H1 (cell line): Measurements from ENCODE around the gene VEPH1. TPM values are rescaled to one million over a fixed set of nuclear protein-coding genes. Genes with fewer than 3 reads are reported as not detected.

ENCODE experiments used
- CTCF ChIA-PET: fragments of 300-600 bp; sonication (Branson Sonifier 250); formaldehyde crosslinking; loops from one replicate; lab custom pipeline; 2021; ENCODE audit not compliant: partially characterized antibody; lab: Charles Lee
- POLR2A ChIA-PET: fragments of 300-600 bp; sonication (Branson Sonifier 250); formaldehyde crosslinking; loops from one replicate; lab custom pipeline; 2021; ENCODE audit warnings: inconsistent platforms; ENCODE audit not compliant: partially characterized antibody; lab: Charles Lee
- DNase-seq, 2 experiments: peaks; one replicate each; pipeline versions ENCODE4 v3.0.0 to v3.0.0-alpha.2; 2010 to 2022; ENCODE audit warnings: low spot score in 2 of 2, low read depth in 1 of 2, mixed read lengths in 1 of 2
- FAIRE-seq: peaks from 2 replicates; lab custom pipeline; 2011; peaks lifted over from hg19 to GRCh38; lab: Jason Lieb, UNC
- H2AFZ ChIP-seq: 2 replicates; pipeline ENCODE4 v1.8.1; 2012; ENCODE audit warnings: low read length, inconsistent platforms
- H2AK5ac ChIP-seq: 2 replicates; pipeline ENCODE4 v1.6.1; 2013; ENCODE audit warnings: low read depth, low read length
- H2BK120ac ChIP-seq: replicated peaks from 2 replicates; pipeline ENCODE3; 2013; ENCODE audit warnings: low read depth, low read length, inconsistent platforms
- H2BK12ac ChIP-seq: 2 replicates; pipeline ENCODE4 v1.6.1; 2013; ENCODE audit warnings: low read depth, low read length
- H2BK15ac ChIP-seq: 2 replicates; pipeline ENCODE4 v1.6.1; 2013; ENCODE audit warnings: low read length
- H2BK20ac ChIP-seq: 2 replicates; pipeline ENCODE4 v1.6.1; 2013; ENCODE audit warnings: low read length
- H2BK5ac ChIP-seq: 2 replicates; pipeline ENCODE4 v1.6.1; 2013; ENCODE audit warnings: low read depth, low read length
- H3K14ac ChIP-seq: 2 replicates; pipeline ENCODE4 v1.6.1; 2013; ENCODE audit warnings: inconsistent platforms; ENCODE audit not compliant: insufficient read length
- H3K18ac ChIP-seq: 2 replicates; pipeline ENCODE4 v1.6.1; 2013; ENCODE audit warnings: low read length; ENCODE audit errors: extremely low read depth
- H3K23ac ChIP-seq: 2 replicates; pipeline ENCODE4 v1.6.1; 2013; ENCODE audit warnings: inconsistent platforms; ENCODE audit not compliant: insufficient read length
- H3K23me2 ChIP-seq: 2 replicates; pipeline ENCODE4 v1.6.1; 2013; ENCODE audit warnings: low read depth, low read length
- H3K27ac ChIP-seq: 2 replicates; pipeline ENCODE4 v1.6.1; 2011; ENCODE audit warnings: low read depth, low read length, inconsistent platforms
- H3K27me3 ChIP-seq, 4 experiments: replicated peaks in 1 of 4; 1 replicate in 1 of 4; 2 replicates in 3 of 4; pipeline versions ENCODE4 v1.6.1 to v1.8.1; 2011 to 2013; ENCODE audit warnings: low read length in 3 of 4, mild to moderate bottlenecking in 3 of 4, inconsistent platforms in 2 of 4, mixed read lengths in 2 of 4, moderate library complexity in 1 of 4; ENCODE audit not compliant: control insufficient read depth in 3 of 4, insufficient read depth in 3 of 4; ENCODE audit errors: extremely low read depth in 1 of 4
- H3K36me3 ChIP-seq, 4 experiments: 2 replicates each; pipeline versions ENCODE4 v1.6.1 to v1.8.1; 2011 to 2013; ENCODE audit warnings: mild to moderate bottlenecking in 4 of 4, low read length in 3 of 4, moderate library complexity in 2 of 4, control low read depth in 1 of 4, inconsistent platforms in 1 of 4; ENCODE audit not compliant: insufficient read depth in 4 of 4, control insufficient read depth in 2 of 4
- H3K4ac ChIP-seq: replicated peaks from 2 replicates; pipeline ENCODE3; 2013; ENCODE audit warnings: low read length, low read depth, mixed read lengths, inconsistent platforms; ENCODE audit not compliant: insufficient read length
- H3K4me1 ChIP-seq, 4 experiments: replicated peaks in 1 of 4; 1 replicate in 1 of 4; 2 replicates in 3 of 4; pipeline versions ENCODE4 v1.6.1 to v1.8.1; 2011 to 2013; ENCODE audit warnings: low read length in 3 of 4, inconsistent platforms in 2 of 4, mixed read lengths in 1 of 4; ENCODE audit not compliant: insufficient read depth in 4 of 4, control insufficient read depth in 3 of 4
- H3K4me2 ChIP-seq, 2 experiments: 2 replicates each; pipeline versions ENCODE4 v1.6.1 to v1.8.1; 2011 to 2013; ENCODE audit warnings: low read depth in 2 of 2, low read length in 2 of 2, control low read depth in 1 of 2, inconsistent platforms in 1 of 2, mild to moderate bottlenecking in 1 of 2; ENCODE audit not compliant: insufficient read depth in 1 of 2
- H3K4me3 ChIP-seq, 4 experiments: fragments of 200-600, 300-600 bp in 1 of 4; sonication (generic), shearing (Covaris generic), sonication (Bioruptor Twin) in 1 of 4; 2 replicates each; pipeline versions ENCODE4 v1.5.1 to v1.8.1; 2011 to 2016; ENCODE audit warnings: low read length in 4 of 4, low read depth in 3 of 4, control low read depth in 2 of 4, inconsistent platforms in 2 of 4, mild to moderate bottlenecking in 2 of 4, mixed read lengths in 1 of 4, moderate library complexity in 1 of 4; ENCODE audit not compliant: insufficient read depth in 2 of 4; ENCODE audit errors: extremely low read depth in 1 of 4
- H3K56ac ChIP-seq: replicated peaks from 2 replicates; pipeline ENCODE3; 2013; ENCODE audit warnings: low read depth, mild to moderate bottlenecking, mixed read lengths, low read length, inconsistent platforms; ENCODE audit not compliant: insufficient read length
- H3K79me1 ChIP-seq: 2 replicates; pipeline ENCODE4 v1.6.1; 2013; ENCODE audit warnings: low read depth, low read length, control low read depth
- H3K79me2 ChIP-seq, 2 experiments: 2 replicates each; pipeline versions ENCODE4 v1.6.1 to v1.8.1; 2012 to 2013; ENCODE audit warnings: low read length in 2 of 2, mild to moderate bottlenecking in 2 of 2, inconsistent platforms in 1 of 2; ENCODE audit not compliant: insufficient read depth in 2 of 2, control insufficient read depth in 1 of 2
- H3K9ac ChIP-seq, 4 experiments: replicated peaks in 1 of 4; 1 replicate in 1 of 4; 2 replicates in 3 of 4; pipeline versions ENCODE4 v1.6.1 to v1.8.1; 2011 to 2013; ENCODE audit warnings: low read depth in 3 of 4, low read length in 3 of 4, control low read depth in 2 of 4, mild to moderate bottlenecking in 2 of 4, moderate library complexity in 2 of 4, inconsistent platforms in 1 of 4; ENCODE audit errors: extremely low read depth in 1 of 4
- H3K9me3 ChIP-seq, 2 experiments: 2 replicates each; pipeline versions ENCODE4 v1.6.1 to v1.8.1; 2012 to 2013; ENCODE audit warnings: mild to moderate bottlenecking in 2 of 2, moderate library complexity in 2 of 2, control low read depth in 1 of 2, inconsistent platforms in 1 of 2, low read depth in 1 of 2, low read length in 1 of 2, mixed read lengths in 1 of 2; ENCODE audit not compliant: insufficient read depth in 2 of 2
- H4K20me1 ChIP-seq, 2 experiments: replicated peaks in 1 of 2; 2 replicates each; pipeline versions ENCODE3 to v1.8.1; 2011 to 2013; ENCODE audit warnings: inconsistent platforms in 2 of 2, low read length in 2 of 2, mild to moderate bottlenecking in 1 of 2; ENCODE audit not compliant: insufficient read depth in 2 of 2, control insufficient read depth in 1 of 2
- H4K5ac ChIP-seq: 2 replicates; pipeline ENCODE4 v1.6.1; 2013; ENCODE audit warnings: low read length, low read depth, mixed read lengths, inconsistent platforms; ENCODE audit not compliant: insufficient read length
- H4K8ac ChIP-seq: 2 replicates; pipeline ENCODE4 v1.8.0; 2013; ENCODE audit warnings: mild to moderate bottlenecking, moderate library complexity, low read length, inconsistent platforms; ENCODE audit not compliant: insufficient read depth; ENCODE audit errors: extremely low read depth
- H4K91ac ChIP-seq: replicated peaks from 2 replicates; pipeline ENCODE3; 2013; ENCODE audit warnings: low read length, mixed read lengths, inconsistent platforms; ENCODE audit not compliant: insufficient read length
- KDM4A ChIP-seq: IDR thresholded peaks from one replicate; pipeline ENCODE4 v1.7.1; 2012; ENCODE audit warnings: low read depth, mild to moderate bottlenecking, moderate library complexity, low read length, inconsistent platforms; ENCODE audit not compliant: severe bottlenecking
- NANOG ChIP-seq: IDR thresholded peaks from 2 replicates; pipeline ENCODE4 v1.6.1; 2011; ENCODE audit warnings: low read length, low read depth, mild to moderate bottlenecking, inconsistent platforms; ENCODE audit not compliant: insufficient read depth, poor library complexity, severe bottlenecking
- RFX5 ChIP-seq: IDR thresholded peaks from 2 replicates; pipeline ENCODE4 v1.6.1; 2011; ENCODE audit warnings: low read depth, low read length, improper control_type of control experiment, borderline replicate concordance
- SIN3A ChIP-seq, 2 experiments: IDR thresholded peaks in 1 of 2; conservative IDR thresholded peaks in 1 of 2; 2 replicates each; pipeline ENCODE4 v1.6.1; 2011 to 2012; ENCODE audit warnings: low read length in 2 of 2, improper control_type of control experiment in 1 of 2, low read depth in 1 of 2, mild to moderate bottlenecking in 1 of 2
- SIX5 ChIP-seq: IDR thresholded peaks from 2 replicates; pipeline ENCODE4 v1.6.1; 2011; ENCODE audit warnings: mild to moderate bottlenecking, low read depth, low read length
- WGBS, 2 experiments: shearing (Covaris generic) in 1 of 2; methylation state at CpG; one replicate each; pipeline versions ENCODE4 v1.1.6 to v1.1.7; 2013 to 2015; ENCODE audit warnings: low lambda C conversion rate in 2 of 2, mixed read lengths in 2 of 2, inconsistent platforms in 1 of 2, low coverage in 1 of 2, missing lambda C conversion rate in 1 of 2; ENCODE audit not compliant: insufficient replicate concordance in 2 of 2, insufficient coverage in 1 of 2, insufficient read length in 1 of 2; ENCODE audit errors: extremely low coverage in 1 of 2, missing lambda C conversion rate in 1 of 2; 5-methylcytosine and 5-hydroxymethylcytosine counted together
- polyA plus RNA-seq, 7 experiments: library from polyadenylated mRNA; depleted of rRNA in 3 of 7; stranded (reverse) in 5 of 7; unstranded in 2 of 7; fragments of >200 nt in 5 of 7; fragments of 200-250 nt in 2 of 7; gene quantifications; 1 replicate in 5 of 7; 2 replicates in 1 of 7; 4 replicates in 1 of 7; pipeline versions ENCODE4 v1.2.1 to v1.2.3, GENCODE V29; 2011 to 2013; ENCODE audit warnings: missing spikeins in 2 of 7, mixed read lengths in 2 of 7
- total RNA-seq: library from RNA; stranded (reverse); fragmentation: NEBNext Ultra II Directional; extraction: Animal tissue kit (Norgen Biotek cat#: 25700); gene quantifications from 2 replicates; pipeline ENCODE4 v1.2.1, GENCODE V29; 2021
- TF ChIP-seq, protein P1 (sequence below): IDR thresholded peaks from 2 replicates; pipeline ENCODE4 v1.6.1; 2012; ENCODE audit warnings: inconsistent platforms
- TF ChIP-seq, protein P2 (sequence below), 3 experiments: IDR thresholded peaks; 1 replicate in 2 of 3; 2 replicates in 1 of 3; pipeline versions ENCODE4 v1.5.1 to v1.6.1; 2011; ENCODE audit warnings: low read length in 3 of 3, mild to moderate bottlenecking in 3 of 3, inconsistent platforms in 2 of 3, low read depth in 1 of 3, moderate library complexity in 1 of 3; ENCODE audit not compliant: insufficient read depth in 1 of 3; ENCODE audit errors: control extremely low read depth in 1 of 3

VEPH1 gene
- total and polyA plus RNA-seq, 2 of the 8 experiments (the other 6 are each of a cell fraction or from before 2014, with no cell fraction given), result 12.0 to 18.3 TPM

DNA sequence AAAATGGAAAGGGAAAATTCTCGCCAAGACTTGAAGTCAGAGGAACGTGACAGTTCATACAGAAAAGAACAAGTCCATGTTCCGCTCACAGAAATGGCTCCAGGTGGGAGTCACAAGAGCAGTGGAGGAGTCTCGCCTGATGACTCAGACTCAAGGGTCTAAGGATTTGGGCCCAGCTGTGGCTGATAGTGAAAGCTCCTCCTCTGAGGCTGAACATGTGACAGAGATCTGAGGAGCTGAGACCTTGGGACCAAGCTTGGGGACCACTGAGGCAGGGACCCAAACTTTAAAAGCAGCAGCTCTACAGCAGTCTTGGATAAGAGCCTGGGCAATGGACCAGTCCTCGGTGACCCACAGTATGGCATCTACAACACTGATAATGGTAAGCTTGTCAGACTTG is 9.3 kb upstream of the VEPH1 start:
- Histone ChIP-seq H2AFZ (no peak overlapping the region), H2BK120ac (no peak overlapping the region), H2BK12ac (no peak overlapping the region), H3K4me3 (no peak overlapping the region), H2BK15ac (no peak overlapping the region), H3K36me3 (no peaks in the 10 kb centered on the region), H3K27me3 (no peaks in the 10 kb centered on the region), H3K4me1 (no peaks in the 10 kb centered on the region), H2BK5ac (no peak overlapping the region), H3K4me2 (no peak overlapping the region), H4K8ac (no peak overlapping the region), H3K27ac (no peak overlapping the region), H3K23ac (no peak overlapping the region), H3K4ac (no peak overlapping the region), H3K9ac (no peak overlapping the region), H3K18ac (no peak overlapping the region), H3K23me2 (no peaks in the 10 kb centered on the region), H3K79me2 (no peaks in the 10 kb centered on the region), H2AK5ac (no peak overlapping the region), H4K91ac (no peak overlapping the region), H3K79me1 (no peaks in the 10 kb centered on the region), H3K14ac (no peak overlapping the region), H4K20me1 (no peaks in the 10 kb centered on the region), H4K5ac (no peak overlapping the region), H3K56ac (no peak overlapping the region), H2BK20ac (no peak overlapping the region), H3K9me3 (no peaks in the 10 kb centered on the region)
- ChIA-PET CTCF (interaction anchor here (0.8 to 1.4 kb wide), 3 partner anchors 16 to 20 kb away, joined by 3 to 8 read pairs (median 3); no protein-coding TSS in a partner anchor), POLR2A (interaction anchor here (0.7 kb wide), 1 partner anchor 13 kb away, joined by 6 read pairs; no protein-coding TSS in a partner anchor)
- FAIRE-seq (no peak), DNase-seq (no peak)
- TF ChIP-seq NANOG (no peak), KDM4A (no peak), SIN3A (conservative IDR thresholded peaks at IDR 0.05 in 1 of 2, IDR thresholded peaks at IDR 0.05 in 1 of 2; ENCODE audit: low read depth in 1 of 2, low read length in 2 of 2) (no peak), RFX5 (no peak), SIX5 (no peak)
- TF ChIP-seq, protein P1, sequence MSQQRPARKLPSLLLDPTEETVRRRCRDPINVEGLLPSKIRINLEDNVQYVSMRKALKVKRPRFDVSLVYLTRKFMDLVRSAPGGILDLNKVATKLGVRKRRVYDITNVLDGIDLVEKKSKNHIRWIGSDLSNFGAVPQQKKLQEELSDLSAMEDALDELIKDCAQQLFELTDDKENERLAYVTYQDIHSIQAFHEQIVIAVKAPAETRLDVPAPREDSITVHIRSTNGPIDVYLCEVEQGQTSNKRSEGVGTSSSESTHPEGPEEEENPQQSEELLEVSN, result no peak
- TF ChIP-seq, protein P2, sequence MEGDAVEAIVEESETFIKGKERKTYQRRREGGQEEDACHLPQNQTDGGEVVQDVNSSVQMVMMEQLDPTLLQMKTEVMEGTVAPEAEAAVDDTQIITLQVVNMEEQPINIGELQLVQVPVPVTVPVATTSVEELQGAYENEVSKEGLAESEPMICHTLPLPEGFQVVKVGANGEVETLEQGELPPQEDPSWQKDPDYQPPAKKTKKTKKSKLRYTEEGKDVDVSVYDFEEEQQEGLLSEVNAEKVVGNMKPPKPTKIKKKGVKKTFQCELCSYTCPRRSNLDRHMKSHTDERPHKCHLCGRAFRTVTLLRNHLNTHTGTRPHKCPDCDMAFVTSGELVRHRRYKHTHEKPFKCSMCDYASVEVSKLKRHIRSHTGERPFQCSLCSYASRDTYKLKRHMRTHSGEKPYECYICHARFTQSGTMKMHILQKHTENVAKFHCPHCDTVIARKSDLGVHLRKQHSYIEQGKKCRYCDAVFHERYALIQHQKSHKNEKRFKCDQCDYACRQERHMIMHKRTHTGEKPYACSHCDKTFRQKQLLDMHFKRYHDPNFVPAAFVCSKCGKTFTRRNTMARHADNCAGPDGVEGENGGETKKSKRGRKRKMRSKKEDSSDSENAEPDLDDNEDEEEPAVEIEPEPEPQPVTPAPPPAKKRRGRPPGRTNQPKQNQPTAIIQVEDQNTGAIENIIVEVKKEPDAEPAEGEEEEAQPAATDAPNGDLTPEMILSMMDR (IDR thresholded peaks at IDR 0.05; ENCODE audit: control extremely low read depth in 1 of 3, insufficient read depth in 1 of 3, low read depth in 1 of 3, low read length in 3 of 3), result no peak
- WGBS, 2 experiments, result 91% methylated on average over 5 of the region's 5 CpGs; no CpG with 5 or more reads in 1 of the 2 experiments
